ENCODE results near the gene PRKCA.

PRKCA gene

DNA sequence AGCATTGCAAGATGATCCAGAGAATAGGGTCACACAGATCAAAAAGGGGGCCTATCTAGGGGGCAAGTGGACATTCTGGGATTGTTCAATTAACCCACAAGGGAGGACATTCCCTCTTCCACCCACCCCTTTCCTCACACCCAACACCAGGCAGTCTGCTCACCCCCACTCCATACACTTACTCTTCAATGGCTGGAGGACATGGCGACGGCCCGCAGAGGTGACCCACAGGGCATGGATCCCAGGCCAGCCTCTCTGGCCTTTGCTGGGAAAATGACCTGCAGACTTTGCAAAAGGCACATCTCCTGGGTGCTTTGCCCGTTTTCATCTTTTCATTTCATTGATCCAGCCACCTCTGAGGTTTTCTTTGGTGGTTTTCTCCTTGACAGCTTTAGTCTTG is 530.8 kb downstream of the PRKCA start:
- TF ChIP-seq, protein P1, sequence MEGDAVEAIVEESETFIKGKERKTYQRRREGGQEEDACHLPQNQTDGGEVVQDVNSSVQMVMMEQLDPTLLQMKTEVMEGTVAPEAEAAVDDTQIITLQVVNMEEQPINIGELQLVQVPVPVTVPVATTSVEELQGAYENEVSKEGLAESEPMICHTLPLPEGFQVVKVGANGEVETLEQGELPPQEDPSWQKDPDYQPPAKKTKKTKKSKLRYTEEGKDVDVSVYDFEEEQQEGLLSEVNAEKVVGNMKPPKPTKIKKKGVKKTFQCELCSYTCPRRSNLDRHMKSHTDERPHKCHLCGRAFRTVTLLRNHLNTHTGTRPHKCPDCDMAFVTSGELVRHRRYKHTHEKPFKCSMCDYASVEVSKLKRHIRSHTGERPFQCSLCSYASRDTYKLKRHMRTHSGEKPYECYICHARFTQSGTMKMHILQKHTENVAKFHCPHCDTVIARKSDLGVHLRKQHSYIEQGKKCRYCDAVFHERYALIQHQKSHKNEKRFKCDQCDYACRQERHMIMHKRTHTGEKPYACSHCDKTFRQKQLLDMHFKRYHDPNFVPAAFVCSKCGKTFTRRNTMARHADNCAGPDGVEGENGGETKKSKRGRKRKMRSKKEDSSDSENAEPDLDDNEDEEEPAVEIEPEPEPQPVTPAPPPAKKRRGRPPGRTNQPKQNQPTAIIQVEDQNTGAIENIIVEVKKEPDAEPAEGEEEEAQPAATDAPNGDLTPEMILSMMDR (conservative IDR thresholded peaks at IDR 0.05; ENCODE audit: low read depth, low read length), result no peak
- H3K4me3 ChIP-seq (IDR thresholded peaks at IDR 0.05; ENCODE audit: insufficient read depth, low read depth, low read length), result no peak overlapping the region
- no peaks in the 10 kb centered on the region for H3K4me1 ChIP-seq (ENCODE audit: low read depth, poor library complexity, severe bottlenecking)
- no peaks in the 10 kb centered on the region for H4K20me1 ChIP-seq (ENCODE audit: insufficient read depth)
- H3K36me3 ChIP-seq (ENCODE audit: insufficient read depth), result no peaks in the 10 kb centered on the region
- no peak overlapping the region for H2AFZ ChIP-seq (ENCODE audit: low read depth)
- H3K4me2 ChIP-seq, result no peak overlapping the region
- no peak overlapping the region for H3K9ac ChIP-seq
- no peak overlapping the region for H3K27ac ChIP-seq
- H3K79me2 ChIP-seq (ENCODE audit: insufficient read depth, low read depth), result no peaks in the 10 kb centered on the region
- H3K27me3 ChIP-seq (ENCODE audit: insufficient read depth, low read depth), result no peaks in the 10 kb centered on the region

DNA sequence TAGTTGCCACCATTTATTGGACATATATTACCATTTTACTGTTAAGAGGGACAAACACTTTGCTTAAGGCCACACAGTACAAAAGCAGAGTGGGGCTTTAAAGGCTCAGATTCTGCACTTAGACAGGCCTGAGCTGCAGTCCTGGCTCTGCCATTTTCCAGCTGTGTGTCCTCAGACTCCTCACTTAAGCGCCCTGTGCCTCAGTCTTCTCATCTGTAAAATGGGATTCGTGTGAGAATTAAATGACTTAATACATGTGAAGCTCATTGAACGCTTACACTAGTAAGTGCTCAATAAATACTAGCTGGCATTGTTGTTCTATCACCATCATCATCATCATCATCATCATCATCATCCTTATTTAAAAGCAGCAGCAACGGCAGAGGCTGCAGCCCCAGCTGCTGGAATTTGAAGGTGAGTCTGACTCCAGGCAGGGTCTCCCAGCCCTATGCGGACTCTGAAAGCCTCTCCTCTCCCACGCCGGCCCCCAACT is 532.1 kb downstream of the PRKCA start:
- TF ChIP-seq, protein P1 (conservative IDR thresholded peaks at IDR 0.05; ENCODE audit: low read depth, low read length), result no peak
- Histone ChIP-seq H3K9ac (no peak overlapping the region), H3K27me3 (ENCODE audit: insufficient read depth, low read depth) (no peaks in the 10 kb centered on the region), H3K4me2 (no peak overlapping the region), H3K27ac (no peak overlapping the region), H3K4me1 (ENCODE audit: low read depth, poor library complexity, severe bottlenecking) (no peaks in the 10 kb centered on the region), H3K4me3 (IDR thresholded peaks at IDR 0.05; ENCODE audit: insufficient read depth, low read depth, low read length) (no peak overlapping the region), H4K20me1 (ENCODE audit: insufficient read depth) (no peaks in the 10 kb centered on the region), H3K36me3 (ENCODE audit: insufficient read depth) (no peaks in the 10 kb centered on the region), H2AFZ (ENCODE audit: low read depth) (no peak overlapping the region), H3K79me2 (ENCODE audit: insufficient read depth, low read depth) (no peaks in the 10 kb centered on the region)

DNA sequence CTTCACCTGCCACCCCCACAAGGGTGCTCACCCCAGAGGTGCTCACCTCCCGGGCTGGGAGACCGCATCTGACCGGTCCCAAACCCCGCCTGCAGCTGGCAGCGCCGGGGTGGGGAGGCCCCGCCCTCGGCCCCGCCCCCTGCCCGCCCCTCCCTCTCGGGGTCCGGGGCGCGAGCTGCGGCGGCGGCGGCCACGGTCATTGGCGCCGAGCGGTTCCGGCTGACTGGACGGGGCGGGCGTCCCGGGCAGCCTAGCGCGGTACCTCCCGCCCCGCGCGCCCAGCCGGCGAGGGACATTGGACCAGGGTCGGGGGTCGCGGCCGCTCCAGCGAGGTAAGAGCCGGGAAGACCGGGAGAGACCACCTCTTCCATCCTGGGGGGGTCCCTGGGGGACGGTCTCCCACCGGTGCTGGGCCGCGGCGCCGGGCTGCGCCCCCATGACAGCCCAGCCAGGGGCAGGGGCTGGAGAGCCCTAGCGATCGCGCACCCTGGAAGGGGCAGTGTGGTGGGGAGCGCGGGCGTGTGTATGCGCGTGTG is 532.6 kb downstream of the PRKCA start, which contains the start of gene CACNG5:
Gene CACNG5, plus strand, starts transcription at position 199 of the 536 bp plus-strand sequence. CDS start 42,216 bp downstream, outside the sequence.
- Histone ChIP-seq H3K79me2 (ENCODE audit: insufficient read depth, low read depth) (no peaks in the 10 kb centered on the region), H3K4me2 (no peak within 1 kb of the TSS), H3K27me3 (ENCODE audit: insufficient read depth, low read depth) (no peaks in the 10 kb centered on the region), H3K4me1 (ENCODE audit: low read depth, poor library complexity, severe bottlenecking) (no peaks in the 10 kb centered on the region), H4K20me1 (ENCODE audit: insufficient read depth) (no peaks in the 10 kb centered on the region), H3K9ac (no peak within 1 kb of the TSS), H3K36me3 (ENCODE audit: insufficient read depth) (no peaks in the 10 kb centered on the region), H3K4me3 (IDR thresholded peaks at IDR 0.05; ENCODE audit: insufficient read depth, low read depth, low read length) (no peak within 1 kb of the TSS), H3K27ac (no peak within 1 kb of the TSS), H2AFZ (ENCODE audit: low read depth) (no peak within 1 kb of the TSS)
- TF ChIP-seq, protein P1 (conservative IDR thresholded peaks at IDR 0.05; ENCODE audit: low read depth, low read length), result no peak

DNA sequence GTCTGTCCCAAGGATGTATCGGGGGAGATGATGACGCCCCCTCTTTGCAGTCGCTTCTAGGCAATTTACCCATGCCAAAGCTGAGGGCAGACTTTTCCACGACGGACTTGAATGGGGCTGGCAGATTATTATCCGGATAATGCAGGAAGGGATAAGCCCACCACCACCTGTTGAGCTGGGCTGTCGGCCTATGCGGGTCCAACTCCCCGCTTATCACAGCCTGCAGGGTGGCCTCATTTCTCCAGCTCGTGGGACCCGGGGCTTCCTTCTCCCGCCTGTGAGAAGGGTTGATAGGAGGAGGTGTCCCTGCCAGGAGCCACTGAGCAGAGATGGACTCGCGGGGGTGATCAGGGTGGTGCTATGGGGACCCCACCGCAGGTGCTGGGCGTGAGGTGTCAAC is 533.1 kb downstream of the PRKCA start:
- no peak overlapping the region for H2AFZ ChIP-seq (ENCODE audit: low read depth)
- no peak overlapping the region for H3K4me3 ChIP-seq (IDR thresholded peaks at IDR 0.05; ENCODE audit: insufficient read depth, low read depth, low read length)
- H3K4me1 ChIP-seq (ENCODE audit: low read depth, poor library complexity, severe bottlenecking), result no peaks in the 10 kb centered on the region
- TF ChIP-seq, protein P1 (conservative IDR thresholded peaks at IDR 0.05; ENCODE audit: low read depth, low read length), result no peak
- no peaks in the 10 kb centered on the region for H3K36me3 ChIP-seq (ENCODE audit: insufficient read depth)
- H3K4me2 ChIP-seq, result no peak overlapping the region
- no peaks in the 10 kb centered on the region for H3K79me2 ChIP-seq (ENCODE audit: insufficient read depth, low read depth)
- H4K20me1 ChIP-seq (ENCODE audit: insufficient read depth), result no peaks in the 10 kb centered on the region
- H3K9ac ChIP-seq, result no peak overlapping the region
- H3K27ac ChIP-seq, result no peak overlapping the region
- no peaks in the 10 kb centered on the region for H3K27me3 ChIP-seq (ENCODE audit: insufficient read depth, low read depth)
